ENCODE measurements around the gene FBXL15.

DNA sequence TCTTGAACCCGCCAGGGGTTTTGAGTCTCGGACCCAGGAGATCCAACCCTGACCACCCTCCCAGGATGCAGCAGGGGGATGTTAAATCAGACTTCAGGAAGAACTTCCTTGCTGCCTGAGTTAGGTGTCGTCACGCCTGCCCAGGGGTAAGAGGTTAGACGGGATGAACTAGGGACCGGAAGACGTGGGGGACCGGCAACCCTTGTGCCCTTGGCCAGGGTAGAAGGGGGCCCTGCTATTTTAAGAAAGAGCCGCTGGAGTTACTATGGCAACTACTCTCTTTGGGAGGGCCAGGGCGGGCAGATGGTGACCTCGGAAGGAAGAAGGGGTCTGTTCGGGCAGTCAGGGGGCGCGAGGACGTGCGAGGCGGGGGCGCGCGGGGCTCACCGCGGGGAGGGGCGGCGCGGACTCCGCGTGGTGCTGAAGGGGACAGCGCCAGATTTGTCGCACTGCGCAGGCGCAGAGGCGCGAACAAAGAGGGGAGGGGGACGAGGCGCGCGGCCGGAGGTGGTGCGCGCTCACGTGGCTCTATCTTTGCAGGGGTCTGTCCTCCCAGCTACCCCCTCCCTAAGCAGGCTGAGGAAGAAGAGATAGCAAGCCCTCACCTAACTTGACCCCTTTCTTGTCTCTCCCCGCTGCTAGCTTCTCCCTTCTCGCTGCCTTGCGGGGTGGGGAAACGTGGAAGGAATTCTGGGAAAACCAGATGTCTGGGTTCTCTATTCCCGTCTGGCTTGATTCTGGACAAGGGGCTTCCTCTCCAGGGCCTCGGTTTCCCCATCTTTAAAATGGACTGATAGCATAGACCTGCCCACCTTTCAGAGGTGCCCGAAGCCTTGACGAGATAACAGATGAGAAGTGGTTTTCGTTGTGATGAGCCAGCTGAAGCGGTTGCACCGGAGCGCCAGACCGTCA lies 1.1 kb upstream of the FBXL15 start:
- no peak for TF ChIP-seq ZNF565 (CRISPR knock-in tag; conservative IDR thresholded peaks at IDR 0.05; ENCODE audit: low read depth)
- no peak for TF ChIP-seq ESRRG (CRISPR knock-in tag; IDR thresholded peaks at IDR 0.05)
- TF ChIP-seq ZNF8 (CRISPR knock-in tag; IDR thresholded peaks at IDR 0.05): no peak
- TF ChIP-seq, protein P1, sequence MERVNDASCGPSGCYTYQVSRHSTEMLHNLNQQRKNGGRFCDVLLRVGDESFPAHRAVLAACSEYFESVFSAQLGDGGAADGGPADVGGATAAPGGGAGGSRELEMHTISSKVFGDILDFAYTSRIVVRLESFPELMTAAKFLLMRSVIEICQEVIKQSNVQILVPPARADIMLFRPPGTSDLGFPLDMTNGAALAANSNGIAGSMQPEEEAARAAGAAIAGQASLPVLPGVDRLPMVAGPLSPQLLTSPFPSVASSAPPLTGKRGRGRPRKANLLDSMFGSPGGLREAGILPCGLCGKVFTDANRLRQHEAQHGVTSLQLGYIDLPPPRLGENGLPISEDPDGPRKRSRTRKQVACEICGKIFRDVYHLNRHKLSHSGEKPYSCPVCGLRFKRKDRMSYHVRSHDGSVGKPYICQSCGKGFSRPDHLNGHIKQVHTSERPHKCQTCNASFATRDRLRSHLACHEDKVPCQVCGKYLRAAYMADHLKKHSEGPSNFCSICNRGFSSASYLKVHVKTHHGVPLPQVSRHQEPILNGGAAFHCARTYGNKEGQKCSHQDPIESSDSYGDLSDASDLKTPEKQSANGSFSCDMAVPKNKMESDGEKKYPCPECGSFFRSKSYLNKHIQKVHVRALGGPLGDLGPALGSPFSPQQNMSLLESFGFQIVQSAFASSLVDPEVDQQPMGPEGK (CRISPR knock-in tag; IDR thresholded peaks at IDR 0.05; ENCODE audit: borderline replicate concordance): no peak
- no peak for TF ChIP-seq ZFP3 (CRISPR knock-in tag; IDR thresholded peaks at IDR 0.05)
- peak; percentile 19; the same call in 1 of the 2 replicates for TF ChIP-seq TCF4 (CRISPR knock-in tag; IDR thresholded peaks at IDR 0.05; ENCODE audit: borderline replicate concordance)
- TF ChIP-seq OSR1 (CRISPR knock-in tag; IDR thresholded peaks at IDR 0.05): no peak
- TF ChIP-seq, protein P2, sequence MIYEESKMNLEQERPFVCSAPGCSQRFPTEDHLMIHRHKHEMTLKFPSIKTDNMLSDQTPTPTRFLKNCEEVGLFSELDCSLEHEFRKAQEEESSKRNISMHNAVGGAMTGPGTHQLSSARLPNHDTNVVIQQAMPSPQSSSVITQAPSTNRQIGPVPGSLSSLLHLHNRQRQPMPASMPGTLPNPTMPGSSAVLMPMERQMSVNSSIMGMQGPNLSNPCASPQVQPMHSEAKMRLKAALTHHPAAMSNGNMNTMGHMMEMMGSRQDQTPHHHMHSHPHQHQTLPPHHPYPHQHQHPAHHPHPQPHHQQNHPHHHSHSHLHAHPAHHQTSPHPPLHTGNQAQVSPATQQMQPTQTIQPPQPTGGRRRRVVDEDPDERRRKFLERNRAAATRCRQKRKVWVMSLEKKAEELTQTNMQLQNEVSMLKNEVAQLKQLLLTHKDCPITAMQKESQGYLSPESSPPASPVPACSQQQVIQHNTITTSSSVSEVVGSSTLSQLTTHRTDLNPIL (CRISPR knock-in tag; IDR thresholded peaks at IDR 0.05; ENCODE audit: low read depth): no peak
- TF ChIP-seq ARNTL (CRISPR knock-in tag; IDR thresholded peaks at IDR 0.05; ENCODE audit: borderline replicate concordance, low read depth): no peak

Data from SK-N-SH treated with all-trans-retinoic acid at 6 μM for 48 hours (cell line).